Activated naive CD4-positive, alpha-beta T cell treated with anti-CD3 and anti-CD28 coated beads, Interleukin-2, amount 50 U/mL, for 24 hours (primary cell): ENCODE results near the gene PLEKHG4B.
"Not testable (repeated sequence)": the region's sequence is repeated elsewhere in the genome, so short reads cannot be mapped to it uniquely, and the experiment has no call there.

Experiments
- H3K27ac Mint-ChIP-seq: one replicate; pipeline ENCODE4 v1.8.0; 2021; ENCODE audit warnings: mild to moderate bottlenecking, mixed read lengths
- H3K27me3 Mint-ChIP-seq: one replicate; pipeline ENCODE4 v1.8.0; 2021; ENCODE audit warnings: mixed read lengths
- H3K36me3 Mint-ChIP-seq: one replicate; pipeline ENCODE4 v1.8.0; 2021; ENCODE audit warnings: mixed read lengths
- H3K4me1 Mint-ChIP-seq: one replicate; pipeline ENCODE4 v1.8.0; 2021; ENCODE audit warnings: mixed read lengths
- H3K4me3 Mint-ChIP-seq: one replicate; pipeline ENCODE4 v1.8.0; 2021; ENCODE audit warnings: mild to moderate bottlenecking, mixed read lengths
- H3K9me3 Mint-ChIP-seq: one replicate; pipeline ENCODE4 v1.8.0; 2021; ENCODE audit warnings: mixed read lengths

Gene PLEKHG4B

DNA sequence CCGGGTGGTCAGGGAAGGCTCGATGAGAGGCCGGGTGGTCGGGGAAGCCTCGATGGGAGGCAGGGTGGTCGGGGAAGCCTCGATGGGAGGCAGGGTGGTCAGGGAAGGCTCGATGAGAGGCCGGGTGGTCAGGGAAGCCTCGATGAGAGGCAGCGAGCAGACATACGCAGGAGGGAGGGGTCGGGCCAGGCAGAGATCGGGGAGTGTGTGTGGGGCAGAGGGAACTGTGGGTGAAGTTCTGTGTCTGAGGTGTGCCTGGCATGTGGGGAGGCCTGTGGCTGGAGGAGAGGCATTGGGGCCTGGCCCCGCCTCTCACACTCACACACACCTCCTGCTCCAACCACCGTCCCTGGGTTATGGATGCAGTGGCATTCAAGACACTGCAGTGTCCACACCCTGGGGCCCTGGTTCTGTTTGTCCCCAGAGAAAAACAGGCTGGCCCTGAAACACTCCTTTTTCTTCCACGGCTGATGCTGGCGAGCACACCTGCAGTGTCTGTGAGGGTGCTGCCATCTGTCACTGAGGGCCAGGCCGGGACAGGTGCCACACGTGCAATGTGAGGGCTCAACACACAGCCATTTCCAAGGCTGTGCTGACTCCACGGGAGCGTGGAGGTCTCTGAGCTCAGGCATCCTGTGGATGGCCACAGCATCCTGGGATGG lies 6.5 kb upstream of the PLEKHG4B start:
- no peak overlapping the region for H3K4me3 Mint-ChIP-seq
- no peaks in the 10 kb centered on the region for H3K9me3 Mint-ChIP-seq
- peaks cover 23% of the 10 kb centered on the region for H3K27me3 Mint-ChIP-seq
- H3K27ac Mint-ChIP-seq: no peak overlapping the region
- H3K36me3 Mint-ChIP-seq: no peaks in the 10 kb centered on the region
- no peaks in the 10 kb centered on the region for H3K4me1 Mint-ChIP-seq

DNA sequence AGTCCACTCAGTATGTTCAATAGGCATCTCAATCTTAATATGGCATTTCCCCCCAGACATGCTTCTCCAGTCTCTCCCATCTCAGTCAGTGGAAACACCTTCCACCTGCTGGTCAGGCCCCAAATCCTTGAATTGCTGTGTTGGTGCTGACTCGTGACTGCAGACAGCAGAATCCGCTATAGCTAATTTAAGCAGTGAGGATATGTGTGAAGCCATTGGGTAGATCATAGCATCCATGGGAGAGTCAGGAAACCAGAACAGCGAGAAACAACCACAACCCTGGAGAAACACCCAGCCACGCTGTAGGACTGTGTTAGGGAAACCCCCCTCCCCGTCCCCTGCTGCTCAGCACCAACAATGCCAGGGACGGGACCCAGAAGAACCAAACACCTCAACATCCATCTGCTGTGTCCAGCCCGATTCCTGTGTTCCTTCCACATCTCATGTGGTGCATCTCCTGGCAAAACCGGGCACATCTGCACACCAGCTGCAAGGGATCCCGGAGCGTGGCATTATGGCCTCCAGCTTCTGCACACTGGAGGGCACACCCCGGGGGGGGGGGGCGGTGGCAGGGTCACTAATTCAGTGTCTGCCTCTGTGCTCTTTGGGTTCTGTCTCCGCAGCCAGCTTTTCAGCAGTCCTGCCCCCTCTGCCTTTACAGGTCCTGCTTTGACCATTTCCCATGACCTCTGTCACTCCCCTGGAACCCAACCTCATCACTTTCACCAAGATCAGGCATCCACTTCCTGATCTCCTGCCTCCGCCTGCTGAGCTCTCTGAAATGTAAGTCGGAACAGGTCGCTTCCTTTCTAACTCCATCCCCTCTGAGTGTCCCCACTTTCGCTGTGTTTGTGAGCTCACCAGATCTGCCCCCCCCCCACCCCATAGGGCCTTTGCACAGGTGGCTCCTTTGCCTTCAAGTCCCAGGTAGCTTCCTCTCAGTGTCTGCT lies 2.4 kb upstream of the PLEKHG4B start:
- no peaks in the 10 kb centered on the region for H3K9me3 Mint-ChIP-seq
- no peak overlapping the region for H3K4me3 Mint-ChIP-seq
- H3K27me3 Mint-ChIP-seq: peaks cover 34% of the 10 kb centered on the region

DNA sequence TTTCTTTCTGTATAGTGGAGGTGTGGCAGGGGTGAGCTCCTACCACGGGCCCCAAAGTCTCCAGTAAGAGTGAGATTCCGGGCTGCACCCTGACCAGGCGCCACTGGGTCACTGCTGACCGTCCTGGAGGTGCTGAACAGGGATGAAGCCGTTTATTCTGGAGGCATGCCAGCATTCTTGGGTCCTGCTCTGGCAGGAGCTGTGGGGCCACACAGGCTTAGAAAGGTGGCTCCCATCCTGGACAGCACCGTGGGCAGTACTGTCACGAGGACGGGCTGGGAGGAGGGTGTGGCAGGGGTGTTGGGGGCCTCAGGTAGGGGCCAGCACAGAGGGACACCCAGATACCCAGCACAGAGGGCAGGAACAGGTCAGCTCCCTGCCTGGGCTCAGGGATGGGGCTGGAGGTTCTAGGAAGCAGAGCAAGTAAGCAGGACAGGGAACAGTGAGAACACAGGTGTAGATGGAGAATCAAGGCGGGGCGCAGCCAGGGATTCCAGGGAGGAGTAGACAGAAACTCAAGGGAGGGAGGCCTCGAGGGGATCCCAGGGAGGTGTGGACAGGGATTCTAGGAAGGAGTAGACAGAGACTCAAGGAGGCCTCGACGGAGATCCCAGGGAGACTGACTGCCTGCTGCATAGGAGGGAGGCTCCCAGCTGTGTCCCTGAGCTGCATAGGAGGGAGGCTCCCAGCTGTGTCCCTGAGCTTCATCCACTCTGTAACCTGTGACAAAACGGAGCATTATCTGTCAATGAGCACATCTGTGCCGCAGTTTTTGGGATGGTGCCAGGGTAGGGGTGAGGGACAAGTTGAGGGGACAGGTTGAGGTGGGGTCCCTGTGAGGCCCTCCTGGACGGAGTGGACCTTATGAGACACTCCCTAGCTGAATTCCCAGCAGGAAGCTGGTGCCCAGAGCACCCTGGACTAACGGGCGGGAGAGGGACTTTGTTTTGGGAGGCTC lies 1.1 kb upstream of the PLEKHG4B start:
- Mint-ChIP-seq H3K27ac (no peak overlapping the region), H3K4me3 (peak overlapping the region; percentile 57), H3K9me3 (no peaks in the 10 kb centered on the region), H3K36me3 (no peaks in the 10 kb centered on the region), H3K4me1 (peaks cover 6% of the 10 kb centered on the region), H3K27me3 (peaks cover 39% of the 10 kb centered on the region)

More for the DNA sequence above, 2.4 kb upstream of the PLEKHG4B start:
- Mint-ChIP-seq H3K36me3 (no peaks in the 10 kb centered on the region), H3K27ac (no peak overlapping the region), H3K4me1 (peaks cover 6% of the 10 kb centered on the region)

DNA sequence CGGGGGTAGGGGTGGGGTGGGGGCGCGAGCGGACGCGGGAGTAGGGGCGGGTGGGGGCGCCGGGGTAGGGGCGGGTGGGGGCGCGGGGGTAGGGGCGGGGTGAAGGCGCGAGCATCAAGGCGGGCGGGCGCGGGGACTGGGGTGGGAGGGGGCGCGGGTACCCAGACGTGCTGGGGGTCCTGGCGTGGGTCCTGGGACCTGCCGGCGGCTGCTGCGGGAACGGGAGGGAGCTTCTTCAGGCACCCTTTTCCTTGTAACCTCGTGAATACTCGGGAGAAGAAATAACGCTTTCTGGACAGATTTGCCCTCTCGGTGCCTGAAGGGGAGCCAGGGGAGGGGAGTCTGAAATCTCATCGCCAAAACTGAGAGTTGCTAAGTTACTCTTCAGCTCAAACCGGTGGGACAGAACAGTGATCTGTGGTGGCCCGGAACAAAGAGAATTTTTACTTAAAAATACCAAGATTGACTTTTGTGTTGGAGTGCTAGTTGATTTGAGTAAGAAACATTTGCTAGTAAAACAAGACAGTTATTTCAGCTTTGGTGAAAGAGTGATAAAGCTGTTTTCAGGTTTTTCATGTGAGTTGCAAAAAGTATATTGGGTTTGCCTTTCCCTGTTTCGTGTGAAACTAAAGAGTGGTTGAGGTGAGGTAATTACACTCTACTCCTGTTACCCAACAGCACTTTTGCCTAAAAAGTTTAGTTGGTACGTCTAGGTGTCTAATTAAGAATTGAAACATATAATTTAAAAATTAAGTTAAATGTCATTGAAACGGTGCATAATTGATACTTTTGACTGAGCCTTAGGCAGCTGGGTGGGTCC lies 643 bp downstream of the PLEKHG4B start:
- Mint-ChIP-seq H3K36me3 (no peaks in the 10 kb centered on the region), H3K9me3 (no peaks in the 10 kb centered on the region), H3K27ac (no peak overlapping the region), H3K27me3 (peaks cover 44% of the 10 kb centered on the region), H3K4me3 (no peak overlapping the region), H3K4me1 (peaks cover 6% of the 10 kb centered on the region)

DNA sequence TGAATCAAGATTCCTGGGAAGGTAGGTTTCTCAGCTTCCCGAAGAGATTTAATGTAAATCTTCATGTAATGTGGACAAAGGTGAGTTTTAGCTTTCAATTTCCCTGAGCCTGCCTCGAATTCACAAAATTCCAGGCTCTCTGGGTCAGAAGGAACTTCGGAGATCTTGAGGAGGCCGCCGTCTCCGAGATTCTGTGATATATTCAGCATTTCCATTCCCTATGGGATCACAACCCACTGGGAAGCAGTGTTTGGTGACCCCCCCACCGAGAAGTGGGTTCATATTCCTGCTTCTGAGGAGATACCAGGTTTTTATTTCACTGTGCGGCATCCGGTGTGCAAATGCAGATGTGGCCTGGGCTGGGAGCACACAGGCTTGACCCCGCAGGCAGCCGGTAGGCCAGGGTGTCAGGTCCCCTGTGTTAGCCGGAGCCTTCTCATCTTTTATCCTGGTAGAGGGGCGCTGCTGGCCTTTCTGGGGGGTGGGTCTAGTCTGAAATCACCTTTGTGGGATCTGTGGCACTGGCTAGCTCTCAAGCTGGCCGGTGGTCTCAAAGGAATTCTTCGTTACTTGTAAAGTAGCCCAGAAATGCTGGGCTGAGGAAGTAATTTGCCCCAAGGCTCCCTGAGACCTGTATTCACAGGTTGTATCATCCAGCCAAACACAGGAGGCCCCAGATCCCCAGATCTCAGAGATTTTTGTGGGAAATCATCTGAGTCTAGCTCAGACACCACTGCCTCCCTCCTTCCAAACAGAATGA lies 1.4 kb downstream of the PLEKHG4B start:
- H3K9me3 Mint-ChIP-seq: no peaks in the 10 kb centered on the region
- peaks cover 46% of the 10 kb centered on the region for H3K27me3 Mint-ChIP-seq
- H3K4me3 Mint-ChIP-seq: no peak overlapping the region
- no peaks in the 10 kb centered on the region for H3K36me3 Mint-ChIP-seq
- peaks cover 6% of the 10 kb centered on the region for H3K4me1 Mint-ChIP-seq
- no peak overlapping the region for H3K27ac Mint-ChIP-seq

DNA sequence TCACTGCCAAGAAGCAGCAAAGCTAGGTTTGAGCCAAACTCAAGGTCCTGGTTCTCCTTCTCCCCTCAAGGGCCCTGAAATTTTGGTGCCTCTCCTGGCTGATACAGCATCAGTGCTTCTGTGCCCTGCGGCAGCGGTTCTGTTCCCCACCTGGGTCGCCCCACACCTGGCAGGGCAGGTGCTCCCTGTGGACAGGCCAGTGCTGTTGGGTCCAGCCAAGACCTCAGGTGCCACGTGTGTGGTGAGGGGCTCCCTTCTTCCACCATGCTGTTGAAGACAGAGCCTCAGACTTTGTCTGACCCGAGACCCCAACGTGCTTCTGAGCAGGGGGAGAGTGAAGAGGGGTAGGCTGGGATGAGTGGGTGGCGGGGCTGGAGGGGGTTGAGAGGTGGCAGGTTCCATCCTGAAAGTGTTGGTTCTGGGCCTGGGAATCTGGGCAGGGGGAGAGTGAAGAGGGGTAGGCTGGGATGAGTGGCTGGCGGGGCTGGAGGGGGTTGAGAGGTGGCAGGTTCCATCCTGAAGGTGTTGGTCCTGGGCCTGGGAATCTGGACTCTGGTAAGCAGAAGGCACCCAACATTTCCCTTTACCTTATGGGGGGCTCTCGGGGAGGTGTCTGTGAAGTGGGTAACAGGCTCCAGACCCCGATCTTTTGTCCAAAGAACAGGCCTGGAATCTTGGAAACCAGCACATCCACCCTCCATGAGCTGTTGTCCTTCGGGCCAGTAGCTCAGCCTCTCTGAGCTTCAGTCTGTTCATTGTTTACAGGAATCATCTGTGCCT lies 2.3 kb downstream of the PLEKHG4B start:
- Mint-ChIP-seq H3K27ac (no peak overlapping the region), H3K4me3 (no peak overlapping the region), H3K27me3 (peaks cover 45% of the 10 kb centered on the region), H3K4me1 (peaks cover 6% of the 10 kb centered on the region), H3K36me3 (no peaks in the 10 kb centered on the region), H3K9me3 (no peaks in the 10 kb centered on the region)

DNA sequence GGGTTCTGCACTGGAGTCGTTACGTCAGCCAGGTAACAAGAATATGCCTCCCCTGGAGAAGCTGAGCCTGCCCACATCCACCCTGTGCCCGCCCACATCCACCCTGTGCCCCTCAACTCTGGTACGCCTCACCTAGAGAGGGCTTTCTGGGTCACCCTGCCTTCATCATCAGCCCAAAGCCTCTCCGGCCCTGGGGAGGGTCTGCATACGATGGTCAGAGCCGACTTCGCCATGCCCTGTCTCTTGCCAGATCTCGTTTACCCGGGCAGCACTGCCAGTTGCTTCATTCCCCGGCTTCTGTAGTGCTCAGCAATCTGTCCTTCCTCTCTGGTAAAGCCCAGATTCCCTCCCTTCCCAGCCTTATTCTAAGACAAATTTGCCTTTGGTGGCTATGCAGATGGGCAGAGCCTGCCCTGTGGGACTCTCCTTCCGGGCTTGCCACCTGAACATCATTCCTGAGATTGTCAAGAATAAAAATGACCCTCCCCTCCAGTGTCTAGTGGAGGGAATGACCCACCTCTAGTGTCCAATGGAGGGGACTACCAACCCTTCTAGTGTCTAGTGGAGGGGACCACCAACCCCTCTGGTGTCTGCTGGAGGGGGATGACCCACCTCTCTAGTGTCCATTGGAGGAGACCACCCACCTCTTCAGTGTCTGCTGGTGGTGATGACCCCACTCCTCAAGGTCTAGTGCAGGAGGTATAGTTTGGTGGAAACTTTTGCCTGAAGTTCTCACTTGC lies 3.4 kb downstream of the PLEKHG4B start:
- H3K36me3 Mint-ChIP-seq: no peaks in the 10 kb centered on the region
- no peak overlapping the region for H3K27ac Mint-ChIP-seq
- no peaks in the 10 kb centered on the region for H3K9me3 Mint-ChIP-seq
- H3K27me3 Mint-ChIP-seq: peaks cover 37% of the 10 kb centered on the region
- no peak overlapping the region for H3K4me3 Mint-ChIP-seq
- peaks cover 6% of the 10 kb centered on the region for H3K4me1 Mint-ChIP-seq

DNA sequence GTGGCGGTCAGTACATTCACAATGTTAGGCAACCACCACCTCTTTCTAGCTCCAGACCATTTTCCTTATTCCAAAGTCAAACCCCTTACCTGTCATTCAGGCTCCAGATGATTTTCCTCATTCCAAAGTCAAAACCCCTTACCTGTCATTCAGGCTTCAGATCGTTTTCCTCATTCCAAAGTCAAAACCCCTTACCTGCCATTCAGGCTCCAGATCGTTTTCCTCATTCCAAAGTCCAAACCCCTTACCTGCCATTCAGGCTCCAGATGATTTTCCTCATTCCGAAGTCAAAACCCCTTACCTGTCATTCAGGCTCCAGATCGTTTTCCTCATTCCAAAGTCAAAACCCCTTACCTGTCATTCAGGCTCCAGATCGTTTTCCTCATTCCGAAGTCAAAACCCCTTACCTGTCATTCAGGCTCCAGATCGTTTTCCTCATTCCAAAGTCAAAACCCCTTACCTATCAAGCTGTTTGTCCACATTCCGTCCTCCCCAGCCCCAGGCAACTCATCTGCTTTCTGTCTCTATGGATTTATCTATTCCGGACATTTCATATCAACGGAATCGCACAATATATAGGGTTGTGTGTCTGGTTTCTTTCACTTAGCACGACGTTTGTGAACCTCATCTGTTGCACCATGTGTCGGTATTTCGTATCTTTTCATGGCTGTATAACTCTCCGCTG lies 5.2 kb downstream of the PLEKHG4B start:
- H3K4me1 Mint-ChIP-seq: no peaks in the 10 kb centered on the region

DNA sequence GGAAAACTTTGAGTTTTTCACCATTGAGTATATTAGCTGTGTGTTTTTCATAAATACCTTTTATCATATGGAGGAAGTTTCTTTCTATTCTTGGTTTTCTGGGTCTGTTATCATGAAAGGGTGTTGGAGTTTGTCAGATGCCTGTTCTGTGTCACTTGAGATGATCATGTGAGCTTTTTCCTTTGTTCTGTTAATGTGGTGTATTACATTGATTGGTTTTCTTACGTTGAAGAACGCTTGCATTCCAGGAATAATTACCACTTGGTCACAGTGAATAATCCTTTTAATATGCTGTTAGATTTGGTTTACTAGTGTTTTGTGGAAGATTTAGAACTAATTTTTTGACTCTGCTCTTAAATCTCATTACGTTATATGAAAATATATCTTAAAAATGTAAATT lies 7.8 kb downstream of the PLEKHG4B start:
- Mint-ChIP-seq H3K9me3 (no peaks in the 10 kb centered on the region), H3K4me1 (no peaks in the 10 kb centered on the region), H3K27me3 (peaks cover 23% of the 10 kb centered on the region)

More for the DNA sequence above, 5.2 kb downstream of the PLEKHG4B start:
- H3K27me3 Mint-ChIP-seq: peaks cover 27% of the 10 kb centered on the region
- no peak overlapping the region for H3K27ac Mint-ChIP-seq
- H3K36me3 Mint-ChIP-seq: no peaks in the 10 kb centered on the region
- no peaks in the 10 kb centered on the region for H3K9me3 Mint-ChIP-seq
- no peak overlapping the region for H3K4me3 Mint-ChIP-seq

DNA sequence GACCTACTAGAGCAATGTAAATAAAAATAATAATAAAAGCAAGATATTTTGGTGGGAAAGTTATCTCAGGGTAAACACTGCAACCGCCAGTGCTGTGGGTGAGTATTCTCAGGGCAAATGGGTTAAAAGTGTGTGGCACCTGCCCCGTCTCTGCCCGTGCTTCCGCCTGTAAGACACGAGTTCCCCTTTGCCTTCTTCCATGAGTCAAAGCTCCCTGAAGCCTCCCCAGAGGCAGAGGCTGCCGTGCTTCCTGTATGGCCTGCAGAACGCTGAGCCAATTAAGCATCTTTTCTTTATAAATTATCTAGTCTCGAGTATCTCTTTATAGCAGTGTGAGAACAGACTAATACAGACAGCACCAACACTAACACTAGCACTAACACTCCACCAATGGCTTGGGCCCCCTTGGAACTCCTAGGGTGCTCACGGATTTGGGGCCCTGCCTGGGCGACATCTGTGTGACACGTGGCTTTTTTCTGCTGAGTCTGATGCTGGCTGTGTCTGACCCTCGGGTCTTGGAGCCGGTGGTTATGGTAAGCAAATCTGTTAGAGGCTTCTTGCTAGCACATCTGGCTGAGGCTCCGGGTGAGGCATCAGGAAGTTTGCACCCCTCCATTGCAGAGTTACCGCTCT lies 10.6 kb downstream of the PLEKHG4B start:
- no peak overlapping the region for H3K4me3 Mint-ChIP-seq
- peaks cover 10% of the 10 kb centered on the region for H3K27me3 Mint-ChIP-seq

More for the DNA sequence above, 7.8 kb downstream of the PLEKHG4B start:
- no peak overlapping the region for H3K27ac Mint-ChIP-seq
- no peaks in the 10 kb centered on the region for H3K36me3 Mint-ChIP-seq
- no peak overlapping the region for H3K4me3 Mint-ChIP-seq

DNA sequence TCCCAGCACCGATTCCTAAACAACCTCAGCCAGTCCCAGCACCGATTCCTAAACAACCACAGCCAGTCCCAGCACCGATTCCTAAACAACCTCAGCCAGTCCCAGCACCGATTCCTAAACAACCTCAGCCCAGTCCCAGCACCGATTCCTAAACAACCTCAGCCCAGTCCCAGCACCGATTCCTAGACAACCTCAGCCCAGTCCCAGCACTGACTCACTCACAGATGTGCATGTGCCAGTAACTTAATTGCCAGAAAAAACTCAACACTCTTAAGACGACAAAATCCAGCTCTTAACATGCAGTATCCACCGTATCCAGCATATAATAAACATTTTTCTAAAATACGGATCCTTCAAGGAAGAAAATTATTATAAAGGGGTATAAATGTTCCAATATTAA lies 12.1 kb downstream of the PLEKHG4B start:
- H3K4me1 Mint-ChIP-seq, H3K27ac Mint-ChIP-seq, H3K27me3 Mint-ChIP-seq, H3K36me3 Mint-ChIP-seq, H3K4me3 Mint-ChIP-seq, H3K9me3 Mint-ChIP-seq: not testable (repeated sequence)

More for the DNA sequence above, 10.6 kb downstream of the PLEKHG4B start:
- Mint-ChIP-seq H3K4me1 (no peaks in the 10 kb centered on the region), H3K36me3 (no peaks in the 10 kb centered on the region), H3K27ac (no peak overlapping the region), H3K9me3 (no peaks in the 10 kb centered on the region)

DNA sequence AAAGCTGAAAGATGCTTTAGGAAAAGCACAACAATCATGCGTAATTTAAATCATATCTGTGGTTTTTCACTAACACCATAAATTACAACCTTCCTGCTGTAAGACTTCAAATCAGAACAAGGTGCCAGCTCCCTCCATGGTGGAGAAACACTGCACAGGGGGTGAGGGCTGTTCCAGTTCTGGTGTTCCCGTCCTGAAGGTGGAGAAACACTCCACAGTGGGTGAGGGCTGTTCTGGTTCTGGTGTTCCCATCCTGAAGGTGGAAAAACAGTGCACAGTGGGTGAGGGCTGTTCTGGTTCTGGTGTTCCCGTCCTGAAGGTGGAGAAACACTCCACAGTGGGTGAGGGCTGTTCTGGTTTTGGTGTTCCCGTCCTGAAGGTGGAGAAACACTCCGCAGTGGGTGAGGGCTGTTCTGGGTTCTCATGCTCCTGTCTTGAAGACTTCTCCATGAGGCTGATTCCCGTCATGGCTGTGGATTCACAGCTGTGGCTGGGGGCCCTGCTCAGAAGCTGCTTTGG lies 12.9 kb downstream of the PLEKHG4B start:
- H3K36me3 Mint-ChIP-seq: no peaks in the 10 kb centered on the region
- H3K4me3 Mint-ChIP-seq: no peak overlapping the region
- H3K4me1 Mint-ChIP-seq: no peaks in the 10 kb centered on the region
- no peaks in the 10 kb centered on the region for H3K9me3 Mint-ChIP-seq
- H3K27me3 Mint-ChIP-seq: peaks cover 6% of the 10 kb centered on the region
- no peak overlapping the region for H3K27ac Mint-ChIP-seq
